DMS 273 treated with DMSO at 0.1 percent for 48 hours (cell line): ENCODE results near the gene ANXA2R.
"Not testable (repeated sequence)": the region's sequence is repeated elsewhere in the genome, so short reads cannot be mapped to it uniquely, and the experiment has no call there.

Source experiments
- DNase-seq: peaks from one replicate; lab custom pipeline; 2025; lab: John Stamatoyannopoulos, UW

The ANXA2R gene, protein sequence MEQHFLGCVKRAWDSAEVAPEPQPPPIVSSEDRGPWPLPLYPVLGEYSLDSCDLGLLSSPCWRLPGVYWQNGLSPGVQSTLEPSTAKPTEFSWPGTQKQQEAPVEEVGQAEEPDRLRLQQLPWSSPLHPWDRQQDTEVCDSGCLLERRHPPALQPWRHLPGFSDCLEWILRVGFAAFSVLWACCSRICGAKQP

DNA sequence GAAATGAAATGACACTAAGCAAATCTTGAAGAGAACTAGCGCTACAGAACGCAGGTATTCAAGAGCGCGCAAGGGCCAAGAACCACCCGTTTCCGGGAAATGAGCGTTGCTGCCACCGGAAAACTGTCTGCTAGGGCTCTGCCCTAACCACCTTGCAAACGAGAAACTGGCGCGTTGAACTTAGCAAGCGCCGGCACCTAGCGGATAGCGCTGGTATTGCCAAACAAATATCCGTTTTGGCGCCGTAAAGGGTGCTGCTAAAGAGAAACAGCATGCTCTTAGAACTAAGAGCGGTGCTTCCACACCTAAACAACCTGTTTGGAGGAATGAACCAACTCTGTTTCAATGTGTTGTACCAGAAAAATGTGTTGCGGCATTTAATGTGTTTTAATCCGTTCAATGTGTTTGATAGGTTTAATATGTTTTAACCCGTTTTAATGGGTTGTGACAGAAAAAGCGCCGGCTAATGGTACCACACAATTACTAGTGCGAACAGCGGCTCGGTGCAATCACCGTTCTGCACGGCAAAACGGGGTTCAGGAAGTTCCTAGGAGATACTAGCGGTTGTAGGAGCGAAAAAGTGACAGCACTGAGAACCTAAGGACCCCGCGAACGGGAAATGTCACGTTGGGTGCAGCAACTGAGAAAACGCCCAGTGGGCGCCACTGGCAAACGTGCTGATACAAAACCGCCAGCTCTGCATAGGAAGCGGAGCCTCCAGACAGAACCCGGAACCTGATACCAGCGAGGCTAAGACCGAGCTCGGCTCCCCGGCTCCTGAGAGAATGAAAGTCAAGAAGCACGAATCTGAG, at the start of gene ANXA2R:
TSS of gene ANXA2R (minus strand) at position 33 of the 812 bp plus-strand sequence. CDS start 273 bp downstream, outside the sequence.
- peak; percentile 94 for DNase-seq

DNA sequence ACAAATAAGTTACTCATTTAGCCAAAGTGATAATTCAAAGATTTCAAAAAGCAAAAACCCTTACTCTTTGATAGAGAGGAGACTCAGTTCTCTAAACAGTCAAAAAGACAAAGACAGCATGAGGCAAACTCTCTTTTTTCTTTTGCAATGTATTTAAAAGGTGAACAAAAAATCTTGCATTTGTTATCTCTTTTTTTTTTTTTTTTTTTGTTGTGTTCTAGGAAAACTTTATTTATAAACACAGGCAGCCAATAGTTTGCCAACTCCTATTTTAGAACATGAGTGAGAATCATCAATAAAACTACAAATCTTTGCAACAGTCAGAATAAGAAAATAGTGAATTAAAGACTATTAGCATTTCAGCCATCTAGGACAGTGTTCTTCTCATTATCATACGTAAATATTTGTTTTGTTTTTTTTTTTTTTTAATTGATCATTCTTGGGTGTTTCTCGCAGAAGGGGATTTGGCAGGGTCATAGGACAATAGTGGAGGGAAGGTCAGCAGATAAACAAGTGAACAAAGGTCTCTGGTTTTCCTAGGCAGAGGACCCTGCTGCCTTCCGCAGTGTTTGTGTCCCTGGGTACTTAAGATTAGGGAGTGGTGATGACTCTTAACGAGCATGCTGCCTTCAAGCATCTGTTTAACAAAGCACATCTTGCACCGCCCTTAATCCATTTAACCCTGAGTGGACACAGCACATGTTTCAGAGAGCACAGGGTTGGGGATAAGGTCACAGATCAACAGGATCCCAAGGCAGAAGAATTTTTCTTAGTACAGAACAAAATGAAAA, 46.2 kb upstream of the ANXA2R start:
- DNase-seq: not testable (repeated sequence)

DNA sequence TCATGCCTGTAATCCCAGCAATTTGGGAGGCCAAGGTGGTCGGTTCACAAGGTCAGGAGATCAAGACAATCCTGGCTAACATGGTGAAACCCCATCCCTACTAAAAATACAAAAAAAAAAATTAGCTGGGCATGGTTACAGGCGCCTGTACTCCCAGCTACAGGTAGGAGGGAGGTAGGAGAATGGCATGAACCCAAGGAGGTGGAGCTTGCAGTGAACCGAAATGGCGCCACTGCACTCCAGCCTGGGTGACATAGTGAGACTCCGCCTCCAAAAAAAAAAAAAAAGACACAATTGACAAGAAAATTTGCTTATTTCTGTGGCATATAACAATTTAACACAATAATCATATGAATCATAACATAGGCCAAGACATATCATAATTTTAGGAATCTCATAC, 45.3 kb upstream of the ANXA2R start:
- no peak for DNase-seq

DNA sequence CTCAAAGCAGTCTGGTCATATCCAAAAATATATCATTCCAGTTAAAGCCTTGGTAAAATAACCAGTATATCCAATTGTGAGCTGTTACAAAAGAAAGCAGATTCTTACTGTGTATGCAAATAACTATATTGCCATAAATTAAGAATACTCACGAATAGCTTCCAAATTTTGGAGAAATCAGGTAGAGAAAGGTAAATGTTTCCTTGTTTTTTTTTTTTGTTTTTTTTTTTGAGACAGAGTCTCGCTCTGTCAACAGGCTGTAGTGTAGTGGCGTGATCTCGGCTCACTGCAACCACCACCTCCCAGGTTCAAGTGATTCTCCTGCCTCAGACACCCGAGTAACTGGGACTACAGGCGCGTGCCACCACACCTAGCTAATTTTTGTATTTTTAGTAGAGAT, 44.3 kb upstream of the ANXA2R start:
- not testable (repeated sequence) for DNase-seq

DNA sequence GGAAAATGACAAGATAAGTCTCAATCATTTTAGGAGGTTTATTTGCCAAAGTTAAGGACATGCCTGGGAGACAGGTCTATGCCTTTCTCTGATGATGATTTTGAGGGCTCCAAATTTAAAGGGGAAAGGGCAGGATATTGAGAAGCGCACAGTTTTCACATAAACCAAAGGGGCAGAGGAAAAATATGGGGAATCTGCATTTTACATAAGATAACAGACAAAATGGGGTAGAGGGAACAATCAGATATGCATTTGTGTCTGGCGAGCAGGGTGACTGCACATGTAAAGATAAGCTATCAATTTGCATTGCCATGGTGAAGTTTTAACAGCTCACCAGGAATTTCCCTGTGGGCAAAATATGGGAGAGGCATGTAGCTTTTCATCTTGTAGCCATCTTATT, 41.2 kb upstream of the ANXA2R start:
- DNase-seq: not testable (repeated sequence)

DNA sequence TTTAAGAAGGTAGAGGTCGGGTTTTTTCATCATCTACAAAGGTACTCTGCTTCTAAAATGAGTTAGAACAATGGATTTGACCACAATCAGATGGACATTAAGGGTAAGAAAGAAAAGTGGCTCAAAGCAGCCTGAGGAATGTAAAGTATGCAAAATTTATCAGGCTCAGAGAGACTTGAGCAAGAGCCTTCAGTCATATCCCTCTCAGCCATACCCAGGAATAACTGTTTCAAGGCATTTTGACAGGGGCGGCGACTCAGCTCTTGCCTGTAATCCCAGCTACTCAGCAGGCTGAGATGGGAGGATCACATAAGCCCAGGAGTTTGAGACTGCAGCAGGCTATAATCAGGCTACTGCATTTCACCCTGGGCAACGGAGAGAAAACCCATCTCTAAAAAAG, 38.8 kb upstream of the ANXA2R start:
- no peak for DNase-seq

DNA sequence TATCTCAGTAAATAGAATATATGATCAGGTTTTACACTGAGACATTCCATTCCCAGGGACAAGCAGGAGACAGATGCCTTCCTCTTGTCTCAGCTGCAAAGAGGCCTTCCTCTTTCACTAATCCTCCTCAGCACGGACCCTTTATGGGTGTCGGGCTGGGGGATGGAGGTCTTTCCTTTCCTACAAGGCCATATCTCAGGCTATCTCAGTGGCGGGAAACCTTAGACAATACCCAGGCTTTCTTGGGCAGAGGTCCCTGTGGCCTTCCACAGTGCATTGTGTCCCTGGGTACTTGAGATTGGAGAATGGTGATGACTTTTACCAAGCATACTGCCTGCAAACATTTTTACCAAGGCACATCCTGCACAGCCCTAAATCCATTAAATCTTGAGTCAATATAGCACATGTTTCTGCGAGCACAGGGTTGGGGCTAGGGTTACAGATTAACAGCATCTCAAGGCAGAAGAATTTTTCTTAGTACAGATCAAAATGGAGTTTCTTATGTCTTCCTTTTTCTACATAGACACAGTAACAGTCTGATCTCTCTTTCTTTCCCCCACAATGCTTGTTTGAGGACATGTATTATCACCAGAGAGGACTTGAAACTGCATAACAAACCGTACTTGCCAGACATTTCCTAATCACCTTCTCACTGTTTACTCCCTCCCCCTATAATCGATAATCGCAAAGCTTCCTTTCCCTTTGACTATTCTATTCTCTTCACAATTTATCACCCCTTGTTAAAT, 37.5 kb upstream of the ANXA2R start:
- not testable (repeated sequence) for DNase-seq

DNA sequence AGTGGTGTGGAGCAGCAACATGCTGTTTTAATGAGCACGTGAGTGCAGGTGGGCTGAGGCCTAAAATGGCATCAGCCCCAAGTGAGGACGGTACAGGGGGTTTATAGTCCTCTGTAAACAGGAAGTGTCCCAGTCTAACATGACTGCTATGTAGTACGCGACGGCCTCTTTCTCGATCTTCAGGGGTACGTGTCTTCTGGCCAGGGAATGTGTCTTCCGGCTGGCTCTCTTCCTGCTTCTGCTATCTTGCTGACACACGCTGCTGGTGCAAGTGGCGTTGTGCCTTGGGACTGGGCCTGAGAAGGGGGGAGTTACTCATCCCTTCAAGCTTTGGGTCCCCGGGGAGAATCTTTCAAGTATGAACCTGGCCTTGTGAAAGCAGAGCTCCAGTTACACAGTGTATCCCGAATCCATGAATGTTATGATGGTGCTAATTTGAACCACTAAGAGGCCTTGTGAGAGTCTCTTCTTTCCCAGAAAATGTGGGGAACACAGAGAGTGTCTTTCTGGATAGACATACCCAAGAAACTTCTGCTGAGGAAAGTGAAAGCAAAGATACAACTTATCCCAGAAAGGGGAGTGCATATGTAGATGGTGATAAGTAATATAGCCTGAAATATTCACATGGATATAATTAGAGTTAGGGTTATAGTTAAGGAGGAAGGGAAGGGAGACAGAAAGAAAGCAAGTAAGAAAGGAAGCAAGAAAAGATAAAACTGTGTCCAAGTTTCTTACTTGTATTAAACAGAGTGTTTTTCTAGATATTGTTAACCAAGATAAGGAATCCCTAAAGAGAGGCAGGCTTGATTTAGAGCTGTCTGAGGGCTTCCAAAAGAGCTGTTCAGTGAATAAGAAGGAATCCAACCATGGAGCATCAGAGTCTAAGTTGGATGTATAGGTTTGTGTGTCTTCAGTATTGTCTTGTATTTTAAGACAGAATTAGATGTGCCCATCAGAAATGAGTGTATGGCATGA, 35.5 kb upstream of the ANXA2R start:
- no peak for DNase-seq

DNA sequence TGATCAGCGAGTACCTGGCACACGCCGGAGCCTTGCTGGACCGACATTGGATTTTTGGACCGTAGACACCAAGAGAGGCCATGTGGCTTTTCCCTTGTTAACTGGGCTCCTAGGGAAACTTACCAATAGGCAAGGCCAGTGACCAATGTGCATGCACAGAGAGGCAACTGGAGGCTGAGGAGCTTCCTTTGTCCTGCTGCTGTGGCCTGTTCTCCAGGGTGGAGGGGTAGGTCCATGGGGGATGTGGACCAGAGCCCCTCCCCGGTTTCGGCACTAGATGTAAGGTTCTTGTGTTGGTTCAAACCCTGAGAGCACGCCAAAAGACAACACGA, 34.8 kb upstream of the ANXA2R start:
- no peak for DNase-seq

DNA sequence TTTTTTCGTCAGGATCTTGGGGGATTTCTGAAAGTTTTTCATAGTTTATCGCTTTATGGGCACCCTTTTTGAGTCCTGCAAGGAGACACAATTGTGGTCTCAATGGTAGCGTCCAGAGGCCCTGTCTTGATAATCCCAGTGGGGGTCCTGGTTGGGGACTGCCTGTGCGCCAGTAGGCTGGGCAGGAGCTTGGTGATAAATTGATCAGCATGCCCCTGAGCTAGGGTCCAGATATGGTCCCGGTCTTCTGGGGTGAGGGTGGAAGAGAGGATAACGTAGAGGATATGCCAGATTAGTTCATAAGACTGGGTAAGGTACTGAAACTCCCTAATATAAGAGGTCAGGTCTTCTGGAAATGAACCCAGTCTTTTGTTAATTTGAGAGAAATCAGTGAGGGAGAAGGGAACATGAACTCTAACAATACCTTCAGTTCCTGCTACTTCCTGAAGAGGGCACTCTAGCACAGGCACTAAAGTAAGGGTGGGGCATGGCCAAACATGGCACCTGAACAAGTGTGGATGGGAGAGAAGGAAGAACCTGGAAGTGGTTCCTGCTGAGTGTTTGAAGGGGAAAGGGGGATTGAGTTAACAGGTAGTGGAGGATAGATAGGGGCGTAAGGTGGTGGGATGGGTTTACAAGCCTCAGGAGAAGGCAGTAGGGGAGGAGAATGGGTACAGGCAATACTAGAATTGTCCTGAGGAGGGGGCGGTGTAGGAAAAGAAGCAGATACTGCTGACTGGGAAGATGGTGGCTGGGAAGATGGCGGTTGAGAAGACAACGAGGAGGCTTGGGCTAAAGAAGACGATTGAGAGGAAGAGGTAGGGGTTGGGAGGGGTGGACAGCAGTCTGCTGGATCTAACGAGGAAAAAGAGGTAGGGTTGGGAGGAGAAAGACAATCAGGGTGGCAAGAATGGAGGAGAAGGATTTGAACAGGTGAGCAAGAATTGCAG, 33.8 kb upstream of the ANXA2R start:
- DNase-seq: peak; percentile 10

DNA sequence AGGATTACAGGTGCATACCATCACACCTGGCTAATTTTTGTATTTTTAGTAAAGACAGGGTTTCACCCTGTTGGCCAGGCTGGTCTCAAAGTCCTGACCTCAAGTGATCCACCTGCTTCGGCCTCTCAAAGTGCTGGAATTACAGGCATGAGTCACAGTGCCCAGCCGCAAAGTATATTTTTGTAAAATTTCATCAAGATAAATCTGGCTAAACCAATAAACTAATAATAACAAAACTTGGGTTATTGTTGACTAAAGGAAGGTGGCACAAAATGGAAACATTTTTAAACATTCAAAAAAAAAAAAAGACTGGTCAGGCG, 29.2 kb upstream of the ANXA2R start:
- DNase-seq: not testable (repeated sequence)

DNA sequence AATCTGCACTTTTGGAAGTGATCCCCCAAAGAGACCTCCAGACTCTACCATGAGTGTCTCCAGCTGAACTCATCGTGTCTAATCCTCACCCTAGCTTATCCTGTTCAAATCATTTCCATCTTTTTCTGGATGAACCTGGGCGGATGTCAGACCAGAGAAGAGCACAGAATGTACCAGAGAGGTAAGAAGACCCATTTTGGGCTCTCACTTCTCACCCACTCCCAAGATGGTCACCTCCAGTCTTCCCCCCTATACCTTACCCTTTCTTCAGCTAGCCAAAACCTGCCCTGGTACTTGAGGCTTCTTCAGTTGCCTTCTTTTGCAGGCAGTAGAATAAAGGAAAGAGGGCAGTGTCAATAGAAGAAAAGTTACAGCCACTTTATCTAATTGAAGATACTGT, 27.9 kb upstream of the ANXA2R start:
- DNase-seq: no peak

DNA sequence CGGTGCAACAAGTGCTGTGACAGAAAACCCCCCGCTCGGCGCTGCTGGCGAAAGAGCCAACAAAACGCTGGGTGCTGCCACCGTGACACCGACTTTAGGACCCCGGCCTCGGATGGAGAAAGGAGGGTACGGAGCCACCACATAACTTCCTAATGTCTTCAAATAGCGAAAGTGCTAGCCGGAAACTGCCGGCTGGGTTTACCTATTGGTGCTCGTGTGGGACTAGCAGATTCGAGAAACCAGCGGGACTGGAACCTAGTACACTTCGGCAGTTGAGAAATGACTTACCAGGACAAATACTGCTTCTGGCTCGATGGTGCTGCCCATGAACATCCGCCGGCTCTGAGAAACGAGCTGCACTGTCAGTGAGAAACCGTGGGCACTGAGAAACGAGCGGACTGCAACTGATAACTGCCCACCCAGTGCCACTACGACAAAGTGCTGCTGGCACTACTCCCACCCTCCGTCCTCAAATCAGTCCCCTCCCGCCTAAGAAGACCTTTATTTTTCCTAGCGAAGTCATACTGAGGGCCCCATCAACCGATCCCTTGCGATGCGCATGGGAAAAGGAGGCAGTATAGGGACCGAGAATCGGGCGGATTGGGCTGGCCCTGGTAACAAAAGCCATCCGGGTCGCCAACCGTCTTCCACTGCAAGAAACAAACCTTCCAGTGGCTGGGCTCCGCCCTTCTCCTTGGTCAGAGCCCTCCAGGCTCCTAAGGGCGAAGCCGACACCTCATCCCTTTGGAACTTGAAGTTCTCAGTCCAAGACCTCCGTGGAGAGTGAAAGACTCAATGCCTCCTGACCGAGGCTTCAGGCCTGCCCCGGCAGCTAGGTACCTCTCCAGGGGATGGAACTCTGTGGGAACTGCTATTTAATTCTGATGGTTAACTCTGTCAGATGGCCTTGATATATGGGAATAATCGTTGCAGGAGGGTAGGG, 27.0 kb upstream of the ANXA2R start:
- DNase-seq: peak; percentile 76

DNA sequence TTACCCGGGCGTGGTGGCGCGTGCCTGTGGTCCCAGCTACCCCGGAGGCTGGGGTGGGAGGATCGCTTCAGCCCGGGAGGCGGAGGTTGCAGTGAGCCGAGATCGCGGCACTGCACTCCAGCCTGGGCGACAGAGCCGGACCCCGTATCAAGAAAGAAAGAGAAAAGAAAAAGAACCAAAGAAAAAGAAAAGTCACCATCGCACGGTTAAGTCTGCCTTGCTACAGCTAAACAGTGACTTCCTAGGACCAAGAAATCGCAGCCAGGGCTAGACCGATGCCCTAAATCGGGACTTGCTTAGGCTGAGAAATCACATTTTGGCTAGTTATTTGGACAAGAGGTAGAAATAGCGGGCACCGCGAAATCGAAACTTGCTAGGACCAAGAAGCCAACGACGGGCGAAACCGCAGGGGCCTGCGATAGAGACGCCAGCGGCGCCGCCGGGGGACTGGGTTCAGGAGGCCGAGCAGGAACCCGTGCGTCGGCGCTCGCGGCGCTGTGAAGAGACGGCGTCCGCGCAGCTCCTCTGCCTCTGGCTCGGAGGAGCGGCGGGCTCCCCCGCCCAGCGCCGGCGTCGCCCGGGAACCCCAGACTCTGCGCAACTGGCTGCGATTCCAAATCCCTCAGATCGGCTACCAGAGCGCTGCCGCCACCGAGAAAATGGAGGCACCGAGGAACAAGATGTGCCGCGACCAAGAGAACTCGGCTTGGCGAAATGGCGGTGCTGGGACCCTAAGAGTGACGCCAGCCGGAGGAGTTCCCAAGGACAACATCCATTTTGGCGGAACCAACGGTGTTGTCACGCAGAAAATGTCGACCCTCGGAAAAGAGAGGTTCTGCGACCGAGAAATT, 26.1 kb upstream of the ANXA2R start:
- DNase-seq: peak; percentile 58

DNA sequence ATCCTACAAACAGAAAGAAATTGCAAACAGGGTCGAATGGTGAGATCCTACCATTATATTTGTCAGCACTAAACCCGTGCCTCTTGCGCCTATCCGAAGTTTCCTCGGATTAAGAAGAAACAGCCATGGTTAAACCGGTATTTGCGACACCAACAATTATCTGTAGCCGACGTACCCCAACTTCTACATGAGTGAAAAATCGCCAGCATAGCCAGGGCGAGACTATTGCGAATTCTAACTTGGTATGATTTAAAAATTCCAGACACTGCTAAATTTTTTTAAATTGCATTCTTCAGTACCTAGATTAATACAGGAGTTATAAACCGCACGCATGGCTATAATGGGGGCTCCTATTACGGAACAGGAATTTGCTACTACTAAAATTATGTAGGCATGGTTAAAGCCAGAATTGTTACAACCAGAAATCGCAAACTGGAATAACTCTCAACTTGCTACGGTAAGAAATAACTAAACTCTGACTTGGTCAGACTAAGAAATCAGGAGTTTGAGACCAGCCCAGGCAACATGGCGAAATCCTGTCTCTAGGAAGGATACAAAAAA, 25.3 kb upstream of the ANXA2R start:
- peak; percentile 58 for DNase-seq

DNA sequence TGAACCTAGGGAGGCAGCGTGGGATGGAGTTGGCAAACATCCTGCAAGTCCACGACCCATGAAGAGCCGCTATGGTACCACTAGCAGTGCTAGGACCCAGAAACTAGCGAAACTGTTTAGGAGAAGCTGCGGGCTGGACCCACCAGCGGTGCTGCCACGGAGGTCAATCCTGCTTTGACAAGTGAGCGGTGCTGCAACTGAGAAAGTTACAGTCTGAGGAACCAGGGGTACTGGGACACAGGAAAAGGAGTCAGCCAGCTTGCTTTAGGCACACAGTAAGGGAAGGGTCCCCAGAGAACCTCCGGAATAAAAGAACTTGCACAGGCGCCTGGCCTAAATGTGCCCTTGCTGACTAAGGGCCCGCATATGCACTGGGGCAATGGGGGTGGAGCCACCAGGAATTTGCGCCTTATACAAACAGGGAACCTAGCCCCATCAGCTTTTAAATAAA, 23.6 kb upstream of the ANXA2R start:
- DNase-seq: no peak

DNA sequence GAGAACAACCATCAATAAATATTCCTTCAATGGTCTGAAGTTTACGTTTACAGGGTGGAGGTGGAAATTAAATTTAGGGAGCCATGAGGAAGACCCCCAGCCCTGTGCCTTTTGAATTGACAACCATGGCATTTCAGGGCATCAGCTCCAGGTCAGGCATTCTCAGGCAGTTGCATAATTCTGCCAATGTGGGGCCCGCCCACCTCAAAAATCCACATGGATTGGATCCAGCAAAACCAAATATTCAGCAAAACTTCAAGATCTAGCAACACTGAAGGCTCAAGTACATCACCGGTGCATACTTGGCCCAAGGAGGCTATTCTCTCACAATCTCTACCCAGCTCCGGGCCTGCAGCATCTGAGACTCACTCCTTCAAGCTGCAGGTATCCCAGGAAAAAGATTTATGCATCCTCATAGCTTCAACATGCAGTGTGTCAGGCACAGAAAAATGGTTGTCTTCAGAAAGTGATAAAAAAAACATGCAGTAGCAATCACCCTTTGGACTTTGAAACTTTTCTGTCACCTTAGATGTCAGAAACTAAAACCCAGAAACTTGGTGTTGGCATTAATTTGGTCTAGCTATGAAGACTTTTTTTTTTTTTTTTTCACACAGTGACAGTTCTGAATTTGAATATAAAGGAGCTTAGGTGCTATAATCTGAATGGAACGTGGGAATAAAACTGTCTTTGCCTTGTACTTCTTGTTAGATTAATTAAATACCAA, 21.4 kb upstream of the ANXA2R start:
- no peak for DNase-seq
